AG04449 (cell line): ENCODE results near the gene SLC1A3.

Experiments used
- CTCF ChIA-PET: fragments of 350-600 bp; formaldehyde crosslinking; extraction: SDS; loops from one replicate; lab custom pipeline; 2021; ENCODE audit warnings: antibody characterized with exemption; lab: Yijun Ruan, JAX
- POLR2A ChIA-PET: fragments of 400-600, 350-600 bp; formaldehyde crosslinking; extraction: SDS; loops from one replicate; lab custom pipeline; 2020; ENCODE audit warnings: antibody characterized with exemption, inconsistent platforms; lab: Yijun Ruan, JAX
- DNase-seq: peaks from one replicate; pipeline ENCODE4 v3.0.0-alpha.2; 2010; ENCODE audit warnings: low read depth, low spot score
- H3K4me3 ChIP-seq: 2 replicates; pipeline ENCODE4 v1.5.1; 2011; ENCODE audit warnings: low read depth, mild to moderate bottlenecking, control low read depth, low read length
- CTCF ChIP-seq: IDR thresholded peaks from one replicate; pipeline ENCODE4 v1.5.1; 2011; ENCODE audit warnings: mild to moderate bottlenecking, moderate library complexity, low read length, control low read depth, inconsistent platforms; ENCODE audit not compliant: insufficient read depth; ENCODE audit errors: missing control alignments

Gene SLC1A3

GRCh38 chr5:36653044-36653705 is 46.8 kb downstream of the SLC1A3 start:
- ChIA-PET POLR2A (no interaction called here), CTCF (interaction anchor here (1.4 kb wide), 1 partner anchor 39 kb away, joined by 4 read pairs; no protein-coding TSS in a partner anchor)
- no peak overlapping the region for H3K4me3 ChIP-seq
- TF ChIP-seq CTCF = no peak
- no peak for DNase-seq

GRCh38 chr5:36654564-36654963 is 48.2 kb downstream of the SLC1A3 start:
- no peak for DNase-seq
- TF ChIP-seq CTCF = no peak
- no peak overlapping the region for H3K4me3 ChIP-seq
- ChIA-PET CTCF (interaction anchor here (1.5 kb wide), 2 partner anchors 10 to 11 kb away, joined by 3 to 4 read pairs; no protein-coding TSS in a partner anchor), POLR2A (interaction anchor here (0.8 kb wide), 1 partner anchor 8 kb away, joined by 3 read pairs; no protein-coding TSS in a partner anchor)

- no peak overlapping the region for H3K4me3 ChIP-seq
- ChIA-PET POLR2A (interaction anchor here (0.8 kb wide), 1 partner anchor 9 kb away, joined by 3 read pairs; no protein-coding TSS in a partner anchor), CTCF (interaction anchor here (1.5 kb wide), 2 partner anchors 10 to 12 kb away, joined by 3 to 4 read pairs; no protein-coding TSS in a partner anchor)
- TF ChIP-seq CTCF = no peak
- no peak for DNase-seq
Measured at GRCh38 chr5:36655161-36655560, 48.8 kb downstream of the SLC1A3 start.

- no peak for TF ChIP-seq CTCF
- POLR2A ChIA-PET = no interaction called here
- CTCF ChIA-PET = interaction anchor here (0.9 to 1.3 kb wide), 3 partner anchors 12 to 149 kb away, joined by 3 to 4 read pairs (median 4); no protein-coding TSS in a partner anchor
- no peak for DNase-seq
- no peak overlapping the region for H3K4me3 ChIP-seq
Measured at GRCh38 chr5:36656556-36656955, 50.1 kb downstream of the SLC1A3 start.

- ChIA-PET POLR2A (no interaction called here), CTCF (interaction anchor here (1.6 kb wide), 2 partner anchors 33 to 35 kb away, joined by 4 read pairs; no protein-coding TSS in a partner anchor)
- TF ChIP-seq CTCF = no peak
- H3K4me3 ChIP-seq = no peak overlapping the region
- DNase-seq = peak; percentile 98
Measured at GRCh38 chr5:36657563-36657995, 51.2 kb downstream of the SLC1A3 start.

GRCh38 chr5:36658038-36658756 is 51.8 kb downstream of the SLC1A3 start:
- no peak overlapping the region for H3K4me3 ChIP-seq
- ChIA-PET POLR2A (no interaction called here), CTCF (interaction anchor here (1.6 kb wide), 2 partner anchors 32 to 34 kb away, joined by 4 read pairs; no protein-coding TSS in a partner anchor)
- no peak for DNase-seq
- TF ChIP-seq CTCF = no peak
